NB4 (cell line): ENCODE results near the gene CTSK.

Source experiments
- CTCF ChIP-seq: IDR thresholded peaks from one replicate; pipeline ENCODE4 v1.5.1; 2012; ENCODE audit warnings: low read depth, low read length
- MAX ChIP-seq: IDR thresholded peaks from 2 replicates; pipeline ENCODE4 v1.6.1; 2011; ENCODE audit warnings: low read depth, low read length
- POLR2A ChIP-seq: IDR thresholded peaks from 2 replicates; pipeline ENCODE4 v1.6.1; 2011; ENCODE audit warnings: mild to moderate bottlenecking; ENCODE audit not compliant: insufficient read length; ENCODE audit errors: extremely low read depth

- TF ChIP-seq CTCF (no peak), MAX (no peak), POLR2A (no peak)
Observed at GRCh38 chr1:150772326-150772725, 35.7 kb downstream of the CTSK start.
